SH-SY5Y (cell line): ENCODE data around the gene S100A13.

Experiments
- GATA2 ChIP-seq: IDR thresholded peaks from 2 replicates; pipeline ENCODE4 v1.6.1; 2011; ENCODE audit warnings: mild to moderate bottlenecking, low read depth, low read length
- GATA3 ChIP-seq: IDR thresholded peaks from 2 replicates; pipeline ENCODE4 v1.6.1; 2011; ENCODE audit warnings: low read depth, mild to moderate bottlenecking, low read length, moderate library complexity

DNA sequence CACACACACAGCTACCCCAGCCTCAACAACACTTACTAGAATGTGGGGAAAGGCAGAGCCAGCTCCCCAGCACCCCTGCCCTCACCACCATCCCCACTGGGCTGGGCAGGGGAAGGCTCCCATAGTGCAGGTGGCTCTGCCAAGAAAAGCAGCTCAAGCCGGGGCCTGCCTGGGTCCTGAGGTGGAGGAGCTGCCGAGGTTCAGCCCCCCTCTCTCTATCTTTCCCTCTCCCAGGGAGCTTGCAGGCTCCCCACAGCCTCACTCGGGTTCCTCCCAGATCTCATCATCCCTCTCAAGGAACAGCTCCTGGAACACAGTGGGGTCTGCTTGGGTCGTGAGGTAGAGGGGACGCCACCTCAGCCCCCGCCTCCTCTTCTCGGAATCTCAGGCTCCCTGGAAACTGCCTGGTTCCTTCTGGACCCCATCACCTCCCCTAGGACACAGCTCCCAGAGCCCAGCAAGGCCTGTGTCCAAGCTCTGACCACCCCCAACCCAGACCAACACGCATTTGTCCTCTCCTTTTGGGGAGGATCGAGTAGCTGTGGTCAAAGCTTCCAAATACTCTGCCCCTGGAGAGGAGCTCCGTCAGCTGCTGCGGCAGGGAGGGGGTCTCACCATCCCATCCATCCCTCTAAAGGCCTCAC is 15.1 kb downstream of the S100A13 start:
- TF ChIP-seq GATA3 (no peak), GATA2 (no peak)
